Tibial artery (tissue), 4 donors: Measurements from ENCODE around the gene PLA1A.
A peak's percentile ranks its signal among the peaks of the same experiment; 100 is the strongest.

Experiments
- DNase-seq, 2 donors: peaks; one replicate each; pipeline ENCODE4 v3.0.0-alpha.2; 2019
- H3K27ac ChIP-seq, 2 donors: fragments of 200-600 bp; sonication (generic) in 1 of 2; 1 replicate in 1 of 2; 2 replicates in 1 of 2; pipeline ENCODE4 v1.5.1; 2018 to 2019; ENCODE audit warnings: mild to moderate bottlenecking in 1 of 2
- H3K27me3 ChIP-seq, 2 donors: fragments of 200-600 bp; sonication (generic) in 1 of 2; one replicate each; pipeline versions ENCODE4 v1.5.1 to v1.6.0; 2016 to 2019
- H3K36me3 ChIP-seq, 3 donors: fragments of 200-600 bp; sonication (generic) in 2 of 3; one replicate each; pipeline ENCODE4 v1.5.1; 2016 to 2019; ENCODE audit warnings: mild to moderate bottlenecking in 2 of 3
- H3K4me1 ChIP-seq, 4 donors: fragments of 200-600 bp; sonication (generic) in 2 of 4; 1 replicate in 3 of 4; 2 replicates in 1 of 4; pipeline ENCODE4 v1.5.1; 2016 to 2019
- H3K4me3 ChIP-seq, 2 donors: fragments of 200-600 bp; sonication (generic) in 1 of 2; 1 replicate in 1 of 2; 2 replicates in 1 of 2; pipeline ENCODE4 v1.5.1; 2018 to 2019; ENCODE audit warnings: mild to moderate bottlenecking in 2 of 2
- H3K9me3 ChIP-seq, 3 donors: fragments of 200-600 bp; sonication (generic) in 1 of 3; one replicate each; pipeline ENCODE4 v1.5.1; 2016 to 2019
- intact Hi-C: fragments of 100-400 bp; cut with DNase I; formaldehyde crosslinking; loops from one replicate; pipeline ENCODE4 v1.15.0; 2023; ENCODE audit warnings: low total_unique reads
- TF ChIP-seq, protein P1 (sequence below), 2 experiments: fragments of 200-600 bp in 1 of 2; fragments of 450-650 bp in 1 of 2; IDR thresholded peaks; one replicate each; pipeline ENCODE4 v1.5.1; 2017 to 2019; ENCODE audit warnings: antibody characterized with exemption in 2 of 2, mild to moderate bottlenecking in 1 of 2, moderate library complexity in 1 of 2

PLA1A gene

DNA sequence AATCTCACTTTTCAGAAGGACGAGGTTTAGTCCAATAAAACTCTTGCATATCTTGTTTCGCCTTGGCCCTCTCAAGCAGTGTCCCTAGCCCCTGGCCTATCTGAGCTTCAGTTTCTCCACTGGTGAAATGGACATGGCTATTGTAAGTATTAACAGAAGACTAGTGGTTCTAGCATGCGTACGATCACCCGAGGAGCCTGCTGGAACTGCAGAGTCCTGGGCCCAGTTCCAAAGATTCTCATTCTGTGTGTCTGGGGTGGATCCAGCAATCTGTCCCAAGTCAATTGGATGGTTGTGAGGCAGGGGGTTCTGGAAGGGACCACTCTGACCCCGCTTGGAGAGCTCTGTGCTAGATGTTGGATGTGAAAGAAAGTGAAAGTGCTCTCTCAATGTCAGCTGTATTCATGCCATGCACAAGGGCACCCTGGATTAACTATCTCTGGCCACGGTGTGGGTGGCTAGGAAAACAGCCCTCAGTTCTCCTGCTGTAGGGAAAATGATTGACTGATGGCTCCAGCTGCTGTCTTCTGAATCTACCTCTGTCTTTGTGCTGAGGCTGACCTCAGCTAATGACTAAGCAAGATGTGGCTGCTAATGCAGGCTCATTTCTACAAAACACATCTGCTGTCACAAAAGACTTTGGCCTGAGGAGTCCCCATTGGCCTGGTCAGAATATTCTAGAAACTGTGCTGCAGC is 1.9 kb upstream of the PLA1A start:
- intact Hi-C loops = no loop called here
- Histone ChIP-seq H3K9me3 (no peaks in the 10 kb centered on the region), H3K4me1 (no peaks in the 10 kb centered on the region), H3K4me3 (peak overlapping the region; percentile 15 to 26), H3K27ac (no peak overlapping the region), H3K27me3 (no peaks in the 10 kb centered on the region), H3K36me3 (no peaks in the 10 kb centered on the region)
- TF ChIP-seq, protein P1, sequence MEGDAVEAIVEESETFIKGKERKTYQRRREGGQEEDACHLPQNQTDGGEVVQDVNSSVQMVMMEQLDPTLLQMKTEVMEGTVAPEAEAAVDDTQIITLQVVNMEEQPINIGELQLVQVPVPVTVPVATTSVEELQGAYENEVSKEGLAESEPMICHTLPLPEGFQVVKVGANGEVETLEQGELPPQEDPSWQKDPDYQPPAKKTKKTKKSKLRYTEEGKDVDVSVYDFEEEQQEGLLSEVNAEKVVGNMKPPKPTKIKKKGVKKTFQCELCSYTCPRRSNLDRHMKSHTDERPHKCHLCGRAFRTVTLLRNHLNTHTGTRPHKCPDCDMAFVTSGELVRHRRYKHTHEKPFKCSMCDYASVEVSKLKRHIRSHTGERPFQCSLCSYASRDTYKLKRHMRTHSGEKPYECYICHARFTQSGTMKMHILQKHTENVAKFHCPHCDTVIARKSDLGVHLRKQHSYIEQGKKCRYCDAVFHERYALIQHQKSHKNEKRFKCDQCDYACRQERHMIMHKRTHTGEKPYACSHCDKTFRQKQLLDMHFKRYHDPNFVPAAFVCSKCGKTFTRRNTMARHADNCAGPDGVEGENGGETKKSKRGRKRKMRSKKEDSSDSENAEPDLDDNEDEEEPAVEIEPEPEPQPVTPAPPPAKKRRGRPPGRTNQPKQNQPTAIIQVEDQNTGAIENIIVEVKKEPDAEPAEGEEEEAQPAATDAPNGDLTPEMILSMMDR (IDR thresholded peaks at IDR 0.05) = no peak
- DNase-seq = no peak

DNA sequence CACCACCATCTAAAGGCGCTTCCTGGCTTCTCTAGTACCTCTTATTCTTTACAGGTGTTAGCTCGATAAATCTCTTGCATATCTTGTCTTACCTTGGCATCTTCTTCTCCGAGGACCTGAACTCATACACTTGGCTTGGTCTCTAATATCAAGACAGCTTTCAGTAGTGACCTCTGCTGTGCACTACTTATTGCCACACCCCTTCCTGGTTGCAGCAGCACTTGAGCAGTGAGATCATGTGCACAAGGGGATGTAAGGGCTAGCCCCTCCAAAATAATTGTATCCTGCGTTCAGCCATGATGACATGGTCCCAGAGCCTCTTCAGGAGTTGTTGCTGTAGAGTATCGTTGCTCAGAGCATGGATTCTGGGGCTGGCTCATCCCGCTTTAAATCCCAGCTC is 1.3 kb upstream of the PLA1A start:
- H3K4me1 ChIP-seq = no peaks in the 10 kb centered on the region
- no peak overlapping the region for H3K4me3 ChIP-seq
- no peaks in the 10 kb centered on the region for H3K9me3 ChIP-seq
- TF ChIP-seq, protein P1 (IDR thresholded peaks at IDR 0.05) = no peak
- no peaks in the 10 kb centered on the region for H3K27me3 ChIP-seq
- H3K36me3 ChIP-seq = no peaks in the 10 kb centered on the region
- intact Hi-C loops = no loop called here
- DNase-seq = no peak
- H3K27ac ChIP-seq = no peak overlapping the region

DNA sequence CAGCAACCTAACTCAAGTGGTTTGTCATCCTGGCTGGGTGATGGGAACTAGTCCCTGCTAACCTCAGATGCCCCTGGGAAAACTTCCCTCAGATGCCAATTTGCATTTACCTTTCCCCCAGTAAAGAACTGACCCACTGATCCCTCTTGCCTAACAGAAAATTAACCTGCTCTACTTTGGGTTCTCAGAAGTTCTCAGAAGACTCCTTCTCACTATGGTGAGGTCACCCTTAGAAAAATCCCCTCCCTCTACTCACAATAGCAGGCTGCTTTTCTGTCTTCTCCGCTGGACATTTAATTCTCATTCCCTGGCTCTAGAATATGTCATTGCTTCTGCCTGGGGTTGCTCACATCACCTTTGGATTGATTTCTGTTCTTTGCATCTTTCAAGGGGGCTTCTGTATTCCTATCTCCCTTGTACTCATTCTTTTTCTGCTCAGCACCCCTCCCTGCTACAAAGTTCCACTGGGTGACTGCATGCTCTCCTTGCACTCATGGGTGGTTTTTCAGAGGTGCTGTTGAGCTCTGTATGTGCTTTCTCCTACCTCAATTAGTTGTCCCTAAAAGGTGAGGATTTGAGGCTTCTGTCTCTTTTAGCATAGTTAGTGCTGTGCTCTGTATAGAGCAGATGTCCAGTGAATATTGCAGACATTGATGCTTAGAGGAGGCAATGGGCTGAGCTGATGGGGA is 869 bp downstream of the PLA1A start:
- intact Hi-C loops = no loop called here

DNA sequence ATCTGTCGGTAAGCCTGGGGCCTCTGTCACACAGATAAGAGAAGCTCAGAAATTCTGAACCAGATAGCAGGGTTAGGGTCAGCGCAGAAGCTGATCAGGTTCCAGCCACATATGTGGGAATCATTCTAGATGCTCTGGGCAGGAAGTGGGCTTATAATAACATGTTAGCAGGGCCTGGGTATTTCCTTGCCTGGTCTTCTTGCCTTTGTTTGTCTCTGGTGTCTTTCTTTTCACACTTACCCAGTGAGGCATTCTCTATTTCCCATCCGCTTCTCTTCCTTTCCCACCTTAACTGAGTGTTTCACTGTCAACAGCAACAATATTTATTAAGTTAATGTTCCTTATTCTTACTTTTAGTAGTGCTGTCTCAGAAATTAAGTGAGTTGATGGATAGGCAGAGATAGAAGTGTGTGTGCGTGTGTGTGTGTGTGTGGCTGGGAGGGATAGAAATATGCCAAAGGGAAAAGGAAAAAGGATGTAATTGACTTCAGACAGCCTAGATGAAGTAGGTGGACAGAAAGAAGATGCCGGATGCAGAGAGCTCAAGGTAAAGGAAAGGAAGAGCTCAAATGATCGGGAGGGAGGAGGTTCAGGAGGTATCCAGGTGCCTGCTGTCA is 2.0 kb downstream of the PLA1A start:
- H3K4me1 ChIP-seq = no peaks in the 10 kb centered on the region
- H3K4me3 ChIP-seq = no peak overlapping the region
- H3K27ac ChIP-seq = no peak overlapping the region

More for the DNA sequence above, 869 bp downstream of the PLA1A start:
- Histone ChIP-seq H3K4me3 (no peak overlapping the region), H3K27ac (no peak overlapping the region), H3K36me3 (no peaks in the 10 kb centered on the region), H3K9me3 (no peaks in the 10 kb centered on the region), H3K4me1 (no peaks in the 10 kb centered on the region), H3K27me3 (no peaks in the 10 kb centered on the region)
- no peak for DNase-seq
- TF ChIP-seq, protein P1 (IDR thresholded peaks at IDR 0.05) = no peak

DNA sequence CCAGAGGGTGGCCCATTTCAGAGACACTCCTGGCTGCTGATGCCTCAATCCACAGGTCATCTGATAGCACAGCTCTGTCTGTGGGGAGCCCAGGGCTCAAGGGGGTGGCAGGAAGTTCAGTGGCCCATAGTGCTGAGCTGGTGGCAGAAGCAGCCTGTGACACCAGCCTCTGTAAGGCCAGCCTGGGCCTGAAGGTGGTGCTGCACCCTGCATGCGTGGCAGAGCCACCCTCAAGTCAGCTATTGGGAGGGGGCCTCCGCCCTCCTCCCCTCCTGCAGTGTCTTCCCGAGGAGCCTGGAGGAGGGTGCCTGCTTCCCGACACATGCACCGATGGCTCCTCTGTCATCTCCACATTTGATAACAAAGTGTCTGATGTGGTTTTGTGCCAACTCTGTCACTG is 3.0 kb downstream of the PLA1A start:
- intact Hi-C loops = no loop called here

More for the DNA sequence above, 2.0 kb downstream of the PLA1A start:
- H3K9me3 ChIP-seq = no peaks in the 10 kb centered on the region
- intact Hi-C loops = no loop called here
- H3K36me3 ChIP-seq = no peaks in the 10 kb centered on the region
- TF ChIP-seq, protein P1 (IDR thresholded peaks at IDR 0.05) = no peak
- no peaks in the 10 kb centered on the region for H3K27me3 ChIP-seq
- DNase-seq = no peak

More for the DNA sequence above, 3.0 kb downstream of the PLA1A start:
- H3K27me3 ChIP-seq = no peaks in the 10 kb centered on the region
- DNase-seq = no peak
- no peaks in the 10 kb centered on the region for H3K36me3 ChIP-seq
- no peaks in the 10 kb centered on the region for H3K4me1 ChIP-seq
- no peaks in the 10 kb centered on the region for H3K9me3 ChIP-seq
- no peak overlapping the region for H3K27ac ChIP-seq
- TF ChIP-seq, protein P1 (IDR thresholded peaks at IDR 0.05) = no peak
- H3K4me3 ChIP-seq = no peak overlapping the region
